ENCODE results near the gene EXT2. TPM values are rescaled to one million over a fixed set of nuclear protein-coding genes. Genes with fewer than 3 reads are reported as not detected.

Gene EXT2
- polyA plus RNA-seq, 1 of the 3 experiments (the other 2 are of a cell fraction), result 92.9 TPM

DNA sequence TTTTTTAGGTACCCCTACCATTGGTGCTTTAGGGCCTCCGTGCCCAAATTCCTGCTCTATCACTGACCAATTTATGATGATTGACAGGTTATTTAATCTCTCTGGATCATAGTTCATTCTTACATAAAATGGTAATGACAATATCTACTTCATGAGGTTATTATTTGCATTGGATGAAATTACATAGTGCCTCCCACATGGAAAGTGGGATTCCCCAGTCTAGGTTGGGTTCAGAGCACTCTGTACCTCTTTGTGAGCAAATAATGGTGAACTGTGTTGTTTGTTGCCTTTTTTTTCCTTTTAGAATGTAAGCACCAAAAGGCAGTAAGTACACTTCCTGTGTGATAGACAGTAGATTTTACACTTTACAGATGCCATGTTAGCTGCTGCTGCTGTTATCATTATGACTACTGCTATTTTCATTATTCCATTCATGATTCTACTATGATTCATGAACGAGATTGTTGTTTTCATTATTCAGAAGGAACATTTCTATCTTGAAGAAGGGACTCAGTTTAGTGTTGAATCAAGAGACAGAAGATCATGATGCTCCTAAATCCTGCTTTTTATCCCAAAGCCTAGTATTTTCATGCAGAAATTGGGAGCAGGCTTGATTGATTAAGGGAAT lies 113.6 kb downstream of the EXT2 start:
- ChIA-PET CTCF (interaction anchor here (0.7 to 2.4 kb wide), 2 partner anchors 16 to 18 kb away, joined by 4 to 11 read pairs; no protein-coding TSS in a partner anchor), POLR2A (no interaction called here)
- Histone ChIP-seq H3K36me3 (replicated peaks in 1 of 2; ENCODE audit: control insufficient read depth in 1 of 2, insufficient read depth in 2 of 2, low read length in 1 of 2) (peaks cover 14 to 21% of the 10 kb centered on the region in 2 experiments), H3K9me2 (no peaks in the 10 kb centered on the region), H2AFZ (ENCODE audit: low read depth) (no peak overlapping the region), H3K27ac (ENCODE audit: low read depth in 2 of 2, low read length in 1 of 2) (peak overlapping the region in 1 of 2 experiments; percentile 29; a peak in 1 of 4 replicates), H3K79me2 (ENCODE audit: insufficient read depth) (no peaks in the 10 kb centered on the region), H3K9ac (no peak overlapping the region), H3K9me3 (0 out of 2 replicates have a peak, but pooled peaks cover 5% of the 10 kb centered on the region), H3K27me3 (ENCODE audit: insufficient read depth) (no peaks in the 10 kb centered on the region), H3K4me3 (ENCODE audit: low read depth in 2 of 2, low read length in 1 of 2) (no peak overlapping the region), H3K4me2 (no peak overlapping the region), H3K4me1 (ENCODE audit: control insufficient read depth in 1 of 2, insufficient read depth in 2 of 2, low read depth in 1 of 2, low read length in 1 of 2) (no peaks in the 10 kb centered on the region; a peak in 1 of 4 replicates), H3F3A (replicated peaks; ENCODE audit: insufficient read depth) (peaks cover 9% of the 10 kb centered on the region), H4K20me1 (ENCODE audit: insufficient read depth) (no peaks in the 10 kb centered on the region)
- WGBS (ENCODE audit: low lambda C conversion rate), result 79% methylated on average over 2 of the region's 2 CpGs
- no peak for DNase-seq
- TF ChIP-seq, protein P1, sequence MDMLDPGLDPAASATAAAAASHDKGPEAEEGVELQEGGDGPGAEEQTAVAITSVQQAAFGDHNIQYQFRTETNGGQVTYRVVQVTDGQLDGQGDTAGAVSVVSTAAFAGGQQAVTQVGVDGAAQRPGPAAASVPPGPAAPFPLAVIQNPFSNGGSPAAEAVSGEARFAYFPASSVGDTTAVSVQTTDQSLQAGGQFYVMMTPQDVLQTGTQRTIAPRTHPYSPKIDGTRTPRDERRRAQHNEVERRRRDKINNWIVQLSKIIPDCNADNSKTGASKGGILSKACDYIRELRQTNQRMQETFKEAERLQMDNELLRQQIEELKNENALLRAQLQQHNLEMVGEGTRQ (IDR thresholded peaks at IDR 0.05; ENCODE audit: borderline replicate concordance, low read depth, low read length), result no peak

DNA sequence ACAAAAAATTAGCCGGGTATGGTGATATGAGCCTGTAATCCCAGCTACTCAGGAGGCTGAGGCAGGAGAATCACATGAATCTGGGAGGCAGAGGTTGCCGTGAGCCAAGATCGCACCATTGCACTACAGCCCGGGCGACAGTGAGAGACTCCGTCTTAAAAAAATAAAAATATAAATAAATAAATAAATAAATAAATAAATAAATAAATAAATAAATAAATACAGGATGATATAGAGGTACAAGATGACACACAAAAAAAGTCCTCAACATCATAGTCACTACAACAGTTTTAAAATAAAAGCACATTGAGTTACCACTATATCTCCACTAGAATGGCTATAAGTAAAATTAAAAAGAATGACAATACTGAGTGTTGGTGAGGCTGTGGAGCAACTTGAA lies 116.7 kb downstream of the EXT2 start:
- Histone ChIP-seq H3K4me2 (no peak overlapping the region), H4K20me1 (ENCODE audit: insufficient read depth) (no peaks in the 10 kb centered on the region), H3K79me2 (ENCODE audit: insufficient read depth) (no peaks in the 10 kb centered on the region), H2AFZ (ENCODE audit: low read depth) (no peak overlapping the region), H3K27me3 (ENCODE audit: insufficient read depth) (no peaks in the 10 kb centered on the region), H3K9me3 (0 out of 2 replicates have a peak, but pooled peaks cover 5% of the 10 kb centered on the region), H3K27ac (ENCODE audit: low read depth in 2 of 2, low read length in 1 of 2) (no peak overlapping the region), H3K36me3 (replicated peaks in 1 of 2; ENCODE audit: control insufficient read depth in 1 of 2, insufficient read depth in 2 of 2, low read length in 1 of 2) (peaks cover 10 to 15% of the 10 kb centered on the region in 2 experiments), H3K4me3 (ENCODE audit: low read depth in 2 of 2, low read length in 1 of 2) (no peak overlapping the region), H3K9ac (no peak overlapping the region), H3K4me1 (ENCODE audit: control insufficient read depth in 1 of 2, insufficient read depth in 2 of 2, low read depth in 1 of 2, low read length in 1 of 2) (no peaks in the 10 kb centered on the region; a peak in 1 of 4 replicates), H3F3A (replicated peaks; ENCODE audit: insufficient read depth) (peaks cover 9% of the 10 kb centered on the region), H3K9me2 (no peaks in the 10 kb centered on the region)
- TF ChIP-seq MEF2A (IDR thresholded peaks at IDR 0.05; ENCODE audit: borderline replicate concordance, low read depth) (no peak), SIN3A (IDR thresholded peaks at IDR 0.05; ENCODE audit: borderline replicate concordance, low read depth, low read length) (no peak), ELF1 (IDR thresholded peaks at IDR 0.05) (no peak), CHD2 (IDR thresholded peaks at IDR 0.05; ENCODE audit: low read length, partially characterized antibody) (no peak), RAD21 (IDR thresholded peaks at IDR 0.05; ENCODE audit: low read length) (no peak), FOXJ3 (CRISPR knock-in tag; IDR thresholded peaks at IDR 0.05) (no peak), RXRA (IDR thresholded peaks at IDR 0.05; ENCODE audit: borderline replicate concordance, low read depth) (no peak), TCF12 (IDR thresholded peaks at IDR 0.05) (no peak), NRF1 (IDR thresholded peaks at IDR 0.05; ENCODE audit: low read depth, low read length) (no peak)
- ChIA-PET POLR2A (no interaction called here), CTCF (interaction anchor here (1.2 to 2.0 kb wide), 2 partner anchors 13 to 14 kb away, joined by 3 to 7 read pairs; no protein-coding TSS in a partner anchor)
- DNase-seq, result no peak
- 95% methylated on average over 6 of the region's 6 CpGs for WGBS (ENCODE audit: low lambda C conversion rate)

DNA sequence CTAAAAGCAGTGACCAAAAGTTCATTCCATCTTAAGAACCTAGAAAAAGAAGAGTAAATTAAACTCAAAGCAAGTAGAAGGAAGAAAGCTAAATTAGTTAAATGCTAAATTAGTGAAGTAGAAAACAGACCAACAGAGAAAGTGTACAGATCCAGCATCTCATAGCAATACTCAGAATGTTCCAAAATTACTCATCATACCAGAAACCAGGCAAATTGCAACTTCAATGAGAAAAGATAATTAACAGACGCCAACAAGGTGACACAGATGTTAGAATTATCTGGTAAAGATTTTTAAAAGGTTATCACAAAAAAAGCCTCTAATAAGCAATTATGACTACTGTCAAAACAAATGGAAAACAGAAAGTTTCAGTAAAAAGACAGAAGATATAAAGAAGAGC lies 117.7 kb downstream of the EXT2 start:
- Histone ChIP-seq H4K20me1 (ENCODE audit: insufficient read depth) (no peaks in the 10 kb centered on the region), H3K79me2 (ENCODE audit: insufficient read depth) (no peaks in the 10 kb centered on the region), H3K9ac (no peak overlapping the region), H3K36me3 (replicated peaks in 1 of 2; ENCODE audit: control insufficient read depth in 1 of 2, insufficient read depth in 2 of 2, low read length in 1 of 2) (peaks cover 9 to 15% of the 10 kb centered on the region in 2 experiments), H3K4me1 (ENCODE audit: control insufficient read depth in 1 of 2, insufficient read depth in 2 of 2, low read depth in 1 of 2, low read length in 1 of 2) (no peaks in the 10 kb centered on the region; a peak in 1 of 4 replicates), H3K27me3 (ENCODE audit: insufficient read depth) (no peaks in the 10 kb centered on the region), H3K9me3 (0 out of 2 replicates have a peak, but pooled peaks cover 5% of the 10 kb centered on the region), H3K4me2 (no peak overlapping the region), H3K27ac (ENCODE audit: low read depth in 2 of 2, low read length in 1 of 2) (no peak overlapping the region), H3K4me3 (ENCODE audit: low read depth in 2 of 2, low read length in 1 of 2) (no peak overlapping the region), H2AFZ (ENCODE audit: low read depth) (no peak overlapping the region), H3F3A (replicated peaks; ENCODE audit: insufficient read depth) (peaks cover 9% of the 10 kb centered on the region), H3K9me2 (no peaks in the 10 kb centered on the region)
- 84% methylated on average over 1 of the region's 1 CpG for WGBS (ENCODE audit: low lambda C conversion rate)
- CTCF ChIA-PET, result interaction anchor here (1.6 to 2.0 kb wide), 2 partner anchors 13 to 80 kb away, joined by 4 to 7 read pairs; no protein-coding TSS in a partner anchor
- POLR2A ChIA-PET, result no interaction called here
- no peak for DNase-seq
- TF ChIP-seq FOXM1 (IDR thresholded peaks at IDR 0.05; ENCODE audit: low read depth), result no peak
- TF ChIP-seq, protein P2, sequence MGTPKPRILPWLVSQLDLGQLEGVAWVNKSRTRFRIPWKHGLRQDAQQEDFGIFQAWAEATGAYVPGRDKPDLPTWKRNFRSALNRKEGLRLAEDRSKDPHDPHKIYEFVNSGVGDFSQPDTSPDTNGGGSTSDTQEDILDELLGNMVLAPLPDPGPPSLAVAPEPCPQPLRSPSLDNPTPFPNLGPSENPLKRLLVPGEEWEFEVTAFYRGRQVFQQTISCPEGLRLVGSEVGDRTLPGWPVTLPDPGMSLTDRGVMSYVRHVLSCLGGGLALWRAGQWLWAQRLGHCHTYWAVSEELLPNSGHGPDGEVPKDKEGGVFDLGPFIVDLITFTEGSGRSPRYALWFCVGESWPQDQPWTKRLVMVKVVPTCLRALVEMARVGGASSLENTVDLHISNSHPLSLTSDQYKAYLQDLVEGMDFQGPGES (IDR thresholded peaks at IDR 0.05; ENCODE audit: low read depth, low read length), result no peak
- no peak for TF ChIP-seq YY1 (IDR thresholded peaks at IDR 0.05; ENCODE audit: low read depth)
- TF ChIP-seq FOSL2 (IDR thresholded peaks at IDR 0.05; ENCODE audit: borderline replicate concordance, low read depth), result no peak
- no peak for TF ChIP-seq MEF2A (IDR thresholded peaks at IDR 0.05; ENCODE audit: borderline replicate concordance, low read depth)
- no peak for TF ChIP-seq EZH2phosphoT487 (IDR thresholded peaks at IDR 0.05; ENCODE audit: borderline replicate concordance, low read depth)
- no peak for TF ChIP-seq CHD2 (IDR thresholded peaks at IDR 0.05; ENCODE audit: low read length, partially characterized antibody)
- TF ChIP-seq FOXJ3 (CRISPR knock-in tag; IDR thresholded peaks at IDR 0.05), result no peak
- no peak for TF ChIP-seq RFX5 (IDR thresholded peaks at IDR 0.05; ENCODE audit: low read length)
- no peak for TF ChIP-seq POLR2AphosphoS5 (IDR thresholded peaks at IDR 0.05; ENCODE audit: low read depth, low read length)
- TF ChIP-seq, protein P3, sequence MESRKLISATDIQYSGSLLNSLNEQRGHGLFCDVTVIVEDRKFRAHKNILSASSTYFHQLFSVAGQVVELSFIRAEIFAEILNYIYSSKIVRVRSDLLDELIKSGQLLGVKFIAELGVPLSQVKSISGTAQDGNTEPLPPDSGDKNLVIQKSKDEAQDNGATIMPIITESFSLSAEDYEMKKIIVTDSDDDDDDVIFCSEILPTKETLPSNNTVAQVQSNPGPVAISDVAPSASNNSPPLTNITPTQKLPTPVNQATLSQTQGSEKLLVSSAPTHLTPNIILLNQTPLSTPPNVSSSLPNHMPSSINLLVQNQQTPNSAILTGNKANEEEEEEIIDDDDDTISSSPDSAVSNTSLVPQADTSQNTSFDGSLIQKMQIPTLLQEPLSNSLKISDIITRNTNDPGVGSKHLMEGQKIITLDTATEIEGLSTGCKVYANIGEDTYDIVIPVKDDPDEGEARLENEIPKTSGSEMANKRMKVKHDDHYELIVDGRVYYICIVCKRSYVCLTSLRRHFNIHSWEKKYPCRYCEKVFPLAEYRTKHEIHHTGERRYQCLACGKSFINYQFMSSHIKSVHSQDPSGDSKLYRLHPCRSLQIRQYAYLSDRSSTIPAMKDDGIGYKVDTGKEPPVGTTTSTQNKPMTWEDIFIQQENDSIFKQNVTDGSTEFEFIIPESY (IDR thresholded peaks at IDR 0.05; ENCODE audit: borderline replicate concordance, low read depth), result no peak
